ENCODE results near the gene CIB4.

CIB4 gene

GRCh38 chr2:26540961-26541360 is 100.2 kb downstream of the CIB4 start:
- peak; percentile 6 for DNase-seq

- peak; percentile 51 for DNase-seq
Measured at GRCh38 chr2:26540306-26540705, 100.9 kb downstream of the CIB4 start.

GRCh38 chr2:26537826-26538475 is 103.2 kb downstream of the CIB4 start:
- peak; percentile 25 for DNase-seq

GRCh38 chr2:26537069-26537825 is 103.9 kb downstream of the CIB4 start:
- DNase-seq, result peak; percentile 37

- peak; percentile 33 for DNase-seq
Measured at GRCh38 chr2:26536371-26537068, 104.6 kb downstream of the CIB4 start.

DNA sequence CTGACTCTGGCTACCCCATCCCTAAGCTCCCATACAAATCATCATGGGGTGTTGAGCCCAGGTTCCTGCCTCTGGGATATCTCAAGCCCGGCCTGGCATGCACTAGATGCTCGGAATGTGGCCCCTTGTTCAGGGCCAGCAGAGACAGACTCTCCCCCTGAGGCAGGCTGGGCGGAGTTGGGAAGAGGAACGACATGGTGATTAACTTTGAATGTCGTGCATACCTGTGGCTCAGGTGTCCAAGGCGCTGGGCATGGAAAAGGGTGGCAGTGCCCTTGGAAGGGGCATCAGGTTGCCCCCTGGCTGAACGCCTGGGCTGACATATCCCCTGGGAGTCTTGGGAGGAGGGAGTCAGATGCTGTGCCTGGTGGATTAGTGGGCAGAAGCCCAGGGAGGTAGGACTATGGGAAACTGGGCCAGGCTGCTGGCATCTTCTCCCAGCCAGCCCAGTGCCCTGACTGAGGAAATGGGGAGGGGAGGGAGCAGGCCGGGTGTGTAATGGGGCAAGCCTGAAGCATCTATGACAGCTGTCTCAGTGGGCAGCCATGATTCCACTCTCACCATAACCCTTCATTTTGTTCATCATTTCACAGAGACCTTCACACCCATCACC is 105.4 kb downstream of the CIB4 start:
- DNase-seq, result peak; percentile 44

GRCh38 chr2:26534865-26535662 is 106.1 kb downstream of the CIB4 start:
- peak; percentile 50 for DNase-seq

DNA sequence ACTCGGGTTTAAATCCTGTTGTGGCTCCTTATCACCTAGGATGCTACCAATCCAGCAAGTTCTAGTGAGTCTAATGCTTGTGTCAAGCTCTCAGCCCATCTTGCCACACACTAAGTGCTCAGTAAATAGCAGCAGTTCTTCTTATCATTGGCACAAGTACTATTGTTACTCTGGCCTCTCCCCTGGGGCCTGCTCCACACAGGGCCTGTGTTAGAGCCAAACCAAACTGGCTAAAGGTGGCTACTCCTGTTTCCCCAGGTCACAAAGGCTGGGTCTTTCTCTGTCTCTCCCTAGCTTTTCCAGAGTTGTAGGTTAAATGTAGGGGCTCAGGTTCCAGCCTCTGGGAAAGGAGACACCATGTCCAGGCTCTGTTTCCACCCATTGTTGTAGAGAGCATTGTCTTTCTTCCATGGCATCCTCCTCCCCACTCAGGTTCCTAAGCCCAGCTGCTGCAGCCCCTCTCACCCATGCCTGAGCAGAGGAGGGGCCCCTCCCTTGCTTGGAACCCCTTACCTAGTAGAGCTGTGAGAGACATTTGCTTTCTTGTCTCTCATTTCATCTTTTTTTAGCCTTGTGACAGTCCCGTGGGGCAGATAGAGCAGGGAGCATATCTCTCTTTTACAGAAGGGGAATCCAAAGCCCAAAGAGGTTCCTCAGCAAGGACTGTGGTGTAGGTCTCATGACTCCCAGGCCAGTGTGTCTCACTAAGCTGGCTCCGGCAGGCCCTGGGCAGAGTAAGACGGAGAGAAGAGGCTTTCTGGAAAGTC is 106.9 kb downstream of the CIB4 start:
- DNase-seq, result no peak

DNA sequence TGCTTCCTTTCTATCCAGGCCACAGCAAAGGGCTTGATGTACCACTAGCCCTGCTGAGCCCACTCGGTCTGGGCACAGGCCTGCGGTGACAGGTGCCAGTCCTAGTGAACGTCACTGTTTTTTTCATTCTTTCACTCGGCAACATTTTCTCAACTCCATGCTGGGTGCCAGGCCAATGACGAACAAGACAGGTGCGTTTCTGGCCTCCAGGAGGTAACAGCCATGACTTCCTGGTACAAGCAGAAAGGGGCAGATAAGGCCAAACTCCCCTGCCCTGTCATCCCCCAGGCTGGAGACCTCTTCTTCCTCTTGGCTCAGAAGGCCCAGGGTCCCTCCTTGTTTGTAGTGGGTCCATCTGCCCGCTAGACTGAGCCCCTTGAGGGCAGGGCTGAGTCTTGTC is 107.5 kb downstream of the CIB4 start:
- peak; percentile 24 for DNase-seq

- DNase-seq, result peak; percentile 43
Measured at GRCh38 chr2:26532301-26533250, 108.6 kb downstream of the CIB4 start.
